ENCODE data around the gene FAR1.
"Not testable (repeated sequence)": the region's sequence is repeated elsewhere in the genome, so short reads cannot be mapped to it uniquely, and the experiment has no call there.

Gene FAR1

GRCh38 chr11:13668102-13668956 is at the start of gene FAR1:
FAR1 (plus strand) TSS chr11:13668668; CDS start chr11:13694766, 26,098 bp downstream.
- DNase-seq, result peak; percentile 94 to 97

- DNase-seq, result no peak
Observed at GRCh38 chr11:13620063-13620462, 48.4 kb upstream of the FAR1 start.

GRCh38 chr11:13626818-13627217 is 41.6 kb upstream of the FAR1 start:
- not testable (repeated sequence) for DNase-seq

- DNase-seq, result not testable (repeated sequence)
Observed at GRCh38 chr11:13628634-13629033, 39.8 kb upstream of the FAR1 start.

GRCh38 chr11:13629779-13630178 is 38.7 kb upstream of the FAR1 start:
- DNase-seq, result no peak

GRCh38 chr11:13635290-13635689 is 33.2 kb upstream of the FAR1 start:
- DNase-seq, result no peak

- DNase-seq, result no peak
Observed at GRCh38 chr11:13635804-13636203, 32.7 kb upstream of the FAR1 start.

- DNase-seq, result no peak
Observed at GRCh38 chr11:13637125-13638069, 31.1 kb upstream of the FAR1 start.

- DNase-seq, result no peak
Observed at GRCh38 chr11:13638422-13638821, 30.0 kb upstream of the FAR1 start.

GRCh38 chr11:13644997-13645687 is 23.3 kb upstream of the FAR1 start:
- DNase-seq, result no peak

- DNase-seq, result no peak
Observed at GRCh38 chr11:13647391-13647790, 21.1 kb upstream of the FAR1 start.

GRCh38 chr11:13649619-13650018 is 18.8 kb upstream of the FAR1 start:
- no peak for DNase-seq

GRCh38 chr11:13651515-13651914 is 17.0 kb upstream of the FAR1 start:
- not testable (repeated sequence) for DNase-seq

- no peak for DNase-seq
Observed at GRCh38 chr11:13661074-13661623, 7.3 kb upstream of the FAR1 start.

GRCh38 chr11:13663631-13664071 is 4.8 kb upstream of the FAR1 start:
- DNase-seq, result no peak

- DNase-seq, result no peak
Observed at GRCh38 chr11:13664351-13664750, 4.1 kb upstream of the FAR1 start.

- no peak for DNase-seq
Observed at GRCh38 chr11:13666708-13667107, 1.8 kb upstream of the FAR1 start.

GRCh38 chr11:13667245-13667644 is 1.2 kb upstream of the FAR1 start:
- DNase-seq, result no peak

- DNase-seq, result no peak
Observed at GRCh38 chr11:13667795-13668101, 720 bp upstream of the FAR1 start.

GRCh38 chr11:13668957-13669521 is 571 bp downstream of the FAR1 start:
- peak; percentile 41 to 56 for DNase-seq

GRCh38 chr11:13669544-13670488 is 1.3 kb downstream of the FAR1 start:
- no peak for DNase-seq
